GM23338 (cell line): ENCODE data around the gene SKP2. TPM values are rescaled to one million over a fixed set of nuclear protein-coding genes. Genes with fewer than 3 reads are reported as not detected.

Experiments
- ATAC-seq: fragments of 200-7000 bp; cut with Tn5 transposase; 3 replicates; pipeline ENCODE4 v1.9.1; 2020
- DNase-seq: peaks from one replicate; pipeline ENCODE4 v3.0.0-alpha.2; 2015; ENCODE audit warnings: low spot score
- H2AFZ ChIP-seq: fragments of 200-600 bp; sonication (generic); 2 replicates; pipeline ENCODE4 v1.8.0; 2016; ENCODE audit warnings: antibody characterized with exemption, mild to moderate bottlenecking, moderate library complexity
- H3F3A ChIP-seq: fragments of 200-600 bp; sonication (generic); replicated peaks from 2 replicates; pipeline ENCODE4 v1.8.0; 2017; ENCODE audit warnings: antibody characterized with exemption, mixed run types, low read depth
- H3K27ac ChIP-seq: fragments of 200-600 bp; sonication (generic); 2 replicates; pipeline ENCODE4 v1.6.1; 2016; ENCODE audit warnings: low read depth
- H3K27me3 ChIP-seq: fragments of 200-600 bp; sonication (generic); 2 replicates; pipeline ENCODE4 v1.8.0; 2016; ENCODE audit warnings: mild to moderate bottlenecking, mixed run types, moderate library complexity; ENCODE audit not compliant: insufficient read depth
- H3K36me3 ChIP-seq: fragments of 200-600 bp; sonication (generic); 2 replicates; pipeline ENCODE4 v1.8.0; 2016; ENCODE audit warnings: mild to moderate bottlenecking; ENCODE audit not compliant: insufficient read depth
- H3K4me1 ChIP-seq: fragments of 200-600 bp; sonication (generic); 2 replicates; pipeline ENCODE4 v1.8.0; 2016; ENCODE audit warnings: mild to moderate bottlenecking, moderate library complexity; ENCODE audit not compliant: insufficient read depth
- H3K4me2 ChIP-seq: fragments of 200-600 bp; sonication (generic); 2 replicates; pipeline ENCODE4 v1.7.1; 2017; ENCODE audit warnings: mixed run types
- H3K4me3 ChIP-seq: fragments of 200-600 bp; sonication (generic); 2 replicates; pipeline ENCODE4 v1.6.1; 2016; ENCODE audit warnings: mixed run types
- H3K79me2 ChIP-seq: fragments of 200-600 bp; sonication (generic); replicated peaks from 2 replicates; pipeline ENCODE4 v1.8.0; 2017; ENCODE audit warnings: mild to moderate bottlenecking; ENCODE audit not compliant: insufficient read depth
- H3K9me2 ChIP-seq: fragments of 200-600 bp; sonication (generic); 2 replicates; pipeline ENCODE4 v1.8.0; 2017; ENCODE audit not compliant: insufficient read depth
- H4K20me1 ChIP-seq: fragments of 200-600 bp; sonication (generic); replicated peaks from 2 replicates; pipeline ENCODE4 v1.8.0; 2017; ENCODE audit warnings: mild to moderate bottlenecking; ENCODE audit not compliant: insufficient read depth
- H3K27ac Mint-ChIP-seq: 2 replicates; pipeline ENCODE4 v1.8.0; 2020; ENCODE audit warnings: inconsistent platforms, mild to moderate bottlenecking, moderate library complexity, mixed read lengths
- H3K27me3 Mint-ChIP-seq: 3 replicates; pipeline ENCODE4 v1.8.0; 2022; ENCODE audit warnings: low read depth, mild to moderate bottlenecking, moderate library complexity, mixed read lengths, inconsistent platforms; ENCODE audit not compliant: insufficient read depth, poor library complexity
- H3K36me3 Mint-ChIP-seq: 3 replicates; pipeline ENCODE4 v1.8.0; 2021; ENCODE audit warnings: low read depth, mild to moderate bottlenecking, inconsistent platforms, moderate library complexity, mixed read lengths
- H3K4me1 Mint-ChIP-seq: 3 replicates; pipeline ENCODE4 v1.8.0; 2020; ENCODE audit warnings: mild to moderate bottlenecking, inconsistent platforms, mixed read lengths
- H3K4me3 Mint-ChIP-seq: 3 replicates; pipeline ENCODE4 v1.8.0; 2021; ENCODE audit warnings: moderate library complexity, mild to moderate bottlenecking, inconsistent platforms, mixed read lengths
- H3K9me3 Mint-ChIP-seq: 3 replicates; pipeline ENCODE4 v1.8.0; 2020; ENCODE audit warnings: moderate library complexity, mild to moderate bottlenecking, inconsistent platforms, mixed read lengths
- CREB1 ChIP-seq: fragments of 250-450 bp; sonication (Bioruptor Pico); IDR thresholded peaks from 2 replicates; pipeline ENCODE4 v1.5.0; 2020; ENCODE audit warnings: low read depth, mild to moderate bottlenecking, moderate library complexity
- EZH2 ChIP-seq: fragments of 200-600 bp; sonication (generic); IDR thresholded peaks from one replicate; pipeline ENCODE4 v1.8.0; 2017; ENCODE audit warnings: antibody characterized with exemption, mild to moderate bottlenecking, low read depth; ENCODE audit not compliant: unreplicated experiment
- EZH2phosphoT487 ChIP-seq: fragments of 200-600 bp; sonication (generic); IDR thresholded peaks from one replicate; pipeline ENCODE4 v1.8.1; 2018; ENCODE audit warnings: antibody characterized with exemption; ENCODE audit not compliant: unreplicated experiment
- JUNB ChIP-seq: IDR thresholded peaks from one replicate; pipeline ENCODE4 v1.6.1; 2016; ENCODE audit warnings: antibody characterized with exemption; ENCODE audit not compliant: unreplicated experiment
- POLR2AphosphoS5 ChIP-seq: IDR thresholded peaks from 2 replicates; pipeline ENCODE4 v1.6.1; 2016; ENCODE audit warnings: antibody characterized with exemption, low read depth
- STAT1 ChIP-seq: IDR thresholded peaks from one replicate; pipeline ENCODE4 v1.6.1; 2016; ENCODE audit warnings: antibody characterized with exemption; ENCODE audit not compliant: unreplicated experiment
- ZNF114 ChIP-seq: fragments of 250-450 bp; sonication (Bioruptor Pico); IDR thresholded peaks from 2 replicates; pipeline ENCODE4 v1.5.0; 2020; ENCODE audit warnings: mild to moderate bottlenecking, moderate library complexity
- polyA plus RNA-seq: library from polyadenylated mRNA; unstranded; fragments of >200 nt; fragmentation: Nextera tagmentation; extraction: Ambion mirVana; gene quantifications from 2 replicates; pipeline ENCODE4 v1.2.1, GENCODE V29; 2016
- total RNA-seq: library from RNA; depleted of rRNA; stranded (reverse); fragments of >200 nt; shearing (Covaris generic); gene quantifications from 2 replicates; pipeline ENCODE4 v1.2.3, GENCODE V29; 2014
- TF ChIP-seq, protein P1 (sequence below): fragments of 250-450 bp; sonication (Bioruptor Pico); IDR thresholded peaks from 2 replicates; pipeline ENCODE4 v1.5.0; 2020; ENCODE audit warnings: mild to moderate bottlenecking, moderate library complexity
- TF ChIP-seq, protein P2 (sequence below): IDR thresholded peaks from one replicate; pipeline ENCODE4 v1.6.1; 2018; ENCODE audit warnings: antibody characterized with exemption; ENCODE audit not compliant: unreplicated experiment

Gene SKP2
- total and polyA plus RNA-seq, 2 experiments from 2014 or later = 66.6 to 75.6 TPM

DNA sequence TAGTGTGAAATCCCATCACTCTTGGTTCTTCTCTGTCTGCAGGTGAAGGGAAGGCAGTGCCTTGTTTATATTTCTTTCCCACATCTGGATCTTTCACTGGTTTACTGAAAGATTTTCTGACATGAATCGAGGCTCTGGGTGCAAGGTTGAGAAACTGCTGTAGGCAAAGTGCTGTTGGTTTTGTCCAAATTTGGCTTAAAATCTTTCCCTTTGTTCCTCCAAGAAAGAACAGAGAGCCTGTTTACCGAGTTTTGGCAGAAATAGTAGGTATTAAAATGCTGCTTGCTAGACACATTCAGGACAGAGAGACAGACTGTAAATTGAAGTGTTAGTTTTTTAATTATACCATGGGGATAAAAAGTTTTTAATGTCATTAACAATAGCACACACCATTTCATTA is 21.5 kb downstream of the SKP2 start (continued):
- TF ChIP-seq, protein P1, sequence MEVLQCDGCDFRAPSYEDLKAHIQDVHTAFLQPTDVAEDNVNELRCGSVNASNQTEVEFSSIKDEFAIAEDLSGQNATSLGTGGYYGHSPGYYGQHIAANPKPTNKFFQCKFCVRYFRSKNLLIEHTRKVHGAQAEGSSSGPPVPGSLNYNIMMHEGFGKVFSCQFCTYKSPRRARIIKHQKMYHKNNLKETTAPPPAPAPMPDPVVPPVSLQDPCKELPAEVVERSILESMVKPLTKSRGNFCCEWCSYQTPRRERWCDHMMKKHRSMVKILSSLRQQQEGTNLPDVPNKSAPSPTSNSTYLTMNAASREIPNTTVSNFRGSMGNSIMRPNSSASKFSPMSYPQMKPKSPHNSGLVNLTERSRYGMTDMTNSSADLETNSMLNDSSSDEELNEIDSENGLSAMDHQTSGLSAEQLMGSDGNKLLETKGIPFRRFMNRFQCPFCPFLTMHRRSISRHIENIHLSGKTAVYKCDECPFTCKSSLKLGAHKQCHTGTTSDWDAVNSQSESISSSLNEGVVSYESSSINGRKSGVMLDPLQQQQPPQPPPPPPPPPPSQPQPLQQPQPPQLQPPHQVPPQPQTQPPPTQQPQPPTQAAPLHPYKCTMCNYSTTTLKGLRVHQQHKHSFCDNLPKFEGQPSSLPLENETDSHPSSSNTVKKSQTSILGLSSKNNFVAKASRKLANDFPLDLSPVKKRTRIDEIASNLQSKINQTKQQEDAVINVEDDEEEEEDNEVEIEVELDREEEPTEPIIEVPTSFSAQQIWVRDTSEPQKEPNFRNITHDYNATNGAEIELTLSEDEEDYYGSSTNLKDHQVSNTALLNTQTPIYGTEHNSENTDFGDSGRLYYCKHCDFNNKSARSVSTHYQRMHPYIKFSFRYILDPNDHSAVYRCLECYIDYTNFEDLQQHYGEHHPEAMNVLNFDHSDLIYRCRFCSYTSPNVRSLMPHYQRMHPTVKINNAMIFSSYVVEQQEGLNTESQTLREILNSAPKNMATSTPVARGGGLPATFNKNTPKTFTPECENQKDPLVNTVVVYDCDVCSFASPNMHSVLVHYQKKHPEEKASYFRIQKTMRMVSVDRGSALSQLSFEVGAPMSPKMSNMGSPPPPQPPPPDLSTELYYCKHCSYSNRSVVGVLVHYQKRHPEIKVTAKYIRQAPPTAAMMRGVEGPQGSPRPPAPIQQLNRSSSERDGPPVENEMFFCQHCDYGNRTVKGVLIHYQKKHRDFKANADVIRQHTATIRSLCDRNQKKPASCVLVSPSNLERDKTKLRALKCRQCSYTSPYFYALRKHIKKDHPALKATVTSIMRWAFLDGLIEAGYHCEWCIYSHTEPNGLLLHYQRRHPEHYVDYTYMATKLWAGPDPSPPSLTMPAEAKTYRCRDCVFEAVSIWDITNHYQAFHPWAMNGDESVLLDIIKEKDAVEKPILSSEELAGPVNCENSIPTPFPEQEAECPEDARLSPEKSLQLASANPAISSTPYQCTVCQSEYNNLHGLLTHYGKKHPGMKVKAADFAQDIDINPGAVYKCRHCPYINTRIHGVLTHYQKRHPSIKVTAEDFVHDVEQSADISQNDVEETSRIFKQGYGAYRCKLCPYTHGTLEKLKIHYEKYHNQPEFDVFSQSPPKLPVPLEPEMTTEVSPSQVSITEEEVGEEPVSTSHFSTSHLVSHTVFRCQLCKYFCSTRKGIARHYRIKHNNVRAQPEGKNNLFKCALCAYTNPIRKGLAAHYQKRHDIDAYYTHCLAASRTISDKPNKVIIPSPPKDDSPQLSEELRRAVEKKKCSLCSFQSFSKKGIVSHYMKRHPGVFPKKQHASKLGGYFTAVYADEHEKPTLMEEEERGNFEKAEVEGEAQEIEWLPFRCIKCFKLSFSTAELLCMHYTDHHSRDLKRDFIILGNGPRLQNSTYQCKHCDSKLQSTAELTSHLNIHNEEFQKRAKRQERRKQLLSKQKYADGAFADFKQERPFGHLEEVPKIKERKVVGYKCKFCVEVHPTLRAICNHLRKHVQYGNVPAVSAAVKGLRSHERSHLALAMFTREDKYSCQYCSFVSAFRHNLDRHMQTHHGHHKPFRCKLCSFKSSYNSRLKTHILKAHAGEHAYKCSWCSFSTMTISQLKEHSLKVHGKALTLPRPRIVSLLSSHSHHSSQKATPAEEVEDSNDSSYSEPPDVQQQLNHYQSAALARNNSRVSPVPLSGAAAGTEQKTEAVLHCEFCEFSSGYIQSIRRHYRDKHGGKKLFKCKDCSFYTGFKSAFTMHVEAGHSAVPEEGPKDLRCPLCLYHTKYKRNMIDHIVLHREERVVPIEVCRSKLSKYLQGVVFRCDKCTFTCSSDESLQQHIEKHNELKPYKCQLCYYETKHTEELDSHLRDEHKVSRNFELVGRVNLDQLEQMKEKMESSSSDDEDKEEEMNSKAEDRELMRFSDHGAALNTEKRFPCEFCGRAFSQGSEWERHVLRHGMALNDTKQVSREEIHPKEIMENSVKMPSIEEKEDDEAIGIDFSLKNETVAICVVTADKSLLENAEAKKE (CRISPR knock-in tag) = no peak
- TF ChIP-seq EZH2 (no peak), ZNF114 (CRISPR knock-in tag) (no peak), POLR2AphosphoS5 (no peak), STAT1 (no peak)
- TF ChIP-seq, protein P2, sequence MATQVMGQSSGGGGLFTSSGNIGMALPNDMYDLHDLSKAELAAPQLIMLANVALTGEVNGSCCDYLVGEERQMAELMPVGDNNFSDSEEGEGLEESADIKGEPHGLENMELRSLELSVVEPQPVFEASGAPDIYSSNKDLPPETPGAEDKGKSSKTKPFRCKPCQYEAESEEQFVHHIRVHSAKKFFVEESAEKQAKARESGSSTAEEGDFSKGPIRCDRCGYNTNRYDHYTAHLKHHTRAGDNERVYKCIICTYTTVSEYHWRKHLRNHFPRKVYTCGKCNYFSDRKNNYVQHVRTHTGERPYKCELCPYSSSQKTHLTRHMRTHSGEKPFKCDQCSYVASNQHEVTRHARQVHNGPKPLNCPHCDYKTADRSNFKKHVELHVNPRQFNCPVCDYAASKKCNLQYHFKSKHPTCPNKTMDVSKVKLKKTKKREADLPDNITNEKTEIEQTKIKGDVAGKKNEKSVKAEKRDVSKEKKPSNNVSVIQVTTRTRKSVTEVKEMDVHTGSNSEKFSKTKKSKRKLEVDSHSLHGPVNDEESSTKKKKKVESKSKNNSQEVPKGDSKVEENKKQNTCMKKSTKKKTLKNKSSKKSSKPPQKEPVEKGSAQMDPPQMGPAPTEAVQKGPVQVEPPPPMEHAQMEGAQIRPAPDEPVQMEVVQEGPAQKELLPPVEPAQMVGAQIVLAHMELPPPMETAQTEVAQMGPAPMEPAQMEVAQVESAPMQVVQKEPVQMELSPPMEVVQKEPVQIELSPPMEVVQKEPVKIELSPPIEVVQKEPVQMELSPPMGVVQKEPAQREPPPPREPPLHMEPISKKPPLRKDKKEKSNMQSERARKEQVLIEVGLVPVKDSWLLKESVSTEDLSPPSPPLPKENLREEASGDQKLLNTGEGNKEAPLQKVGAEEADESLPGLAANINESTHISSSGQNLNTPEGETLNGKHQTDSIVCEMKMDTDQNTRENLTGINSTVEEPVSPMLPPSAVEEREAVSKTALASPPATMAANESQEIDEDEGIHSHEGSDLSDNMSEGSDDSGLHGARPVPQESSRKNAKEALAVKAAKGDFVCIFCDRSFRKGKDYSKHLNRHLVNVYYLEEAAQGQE = no peak

DNA sequence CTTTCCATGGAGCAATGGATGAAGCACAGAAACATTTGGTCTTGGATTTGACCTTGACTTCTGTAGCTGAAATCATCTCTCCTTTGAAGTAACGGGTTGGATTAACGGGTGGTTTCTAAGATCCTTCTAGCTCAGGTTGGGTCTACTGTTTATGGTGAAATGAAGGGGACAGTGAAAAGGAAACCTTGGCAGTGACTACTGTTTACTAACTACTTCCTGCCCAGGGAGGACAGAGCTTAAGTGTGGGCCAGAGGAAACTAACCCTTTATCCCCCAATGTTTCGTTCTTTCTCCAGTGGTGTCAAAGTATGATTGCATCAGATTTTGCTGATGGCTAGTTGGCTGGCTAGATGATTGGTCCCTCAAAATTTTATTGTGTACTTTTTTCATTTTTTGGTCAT is 22.2 kb downstream of the SKP2 start:
- no peak overlapping the region for H3K4me3 ChIP-seq
- no peak overlapping the region for H3K4me2 ChIP-seq
- no peaks in the 10 kb centered on the region for H3K4me1 ChIP-seq
- peaks cover 72% of the 10 kb centered on the region for H3K36me3 Mint-ChIP-seq
- peaks cover 52% of the 10 kb centered on the region for H3K36me3 ChIP-seq
- no peaks in the 10 kb centered on the region for H3K4me1 Mint-ChIP-seq
- H3K27ac Mint-ChIP-seq = peak overlapping the region; percentile 86
- no peaks in the 10 kb centered on the region for H3K27me3 Mint-ChIP-seq
- no peaks in the 10 kb centered on the region for H3K79me2 ChIP-seq
- H3F3A ChIP-seq = no peaks in the 10 kb centered on the region
- no peak overlapping the region for H3K27ac ChIP-seq
- no peak overlapping the region for H2AFZ ChIP-seq
- no peak for DNase-seq
- no peak for ATAC-seq
- H3K4me3 Mint-ChIP-seq = no peak overlapping the region
- H4K20me1 ChIP-seq = peaks cover 9% of the 10 kb centered on the region
- H3K27me3 ChIP-seq = no peaks in the 10 kb centered on the region
- H3K9me3 Mint-ChIP-seq = no peaks in the 10 kb centered on the region
- no peaks in the 10 kb centered on the region for H3K9me2 ChIP-seq
- no peak for TF ChIP-seq JUNB
- no peak for TF ChIP-seq CREB1 (CRISPR knock-in tag)
- no peak for TF ChIP-seq EZH2phosphoT487
